RWPE2 (cell line): ENCODE results near the gene P2RX1.
A peak's percentile ranks its signal among the peaks of the same experiment; 100 is the strongest.

Source experiments
- ATAC-seq: fragments of 200-7000 bp; cut with Tn5 transposase; 3 replicates; pipeline ENCODE4 v1.9.1; 2021; ENCODE audit warnings: low read depth
- DNase-seq: peaks from one replicate; pipeline ENCODE4 v3.0.0-alpha.2; 2020; ENCODE audit warnings: low spot score
- H3K27ac ChIP-seq: fragments of 450-650 bp; 2 replicates; pipeline ENCODE4 v1.5.1; 2017; ENCODE audit warnings: mild to moderate bottlenecking; ENCODE audit not compliant: poor library complexity, severe bottlenecking
- H3K27me3 ChIP-seq: fragments of 250-450 bp; sonication (Bioruptor Pico); 2 replicates; pipeline ENCODE4 v1.5.1; 2021; ENCODE audit warnings: mild to moderate bottlenecking, moderate library complexity; ENCODE audit not compliant: insufficient read depth, poor library complexity, severe bottlenecking
- H3K36me3 ChIP-seq: fragments of 250-450 bp; sonication (Bioruptor Pico); 2 replicates; pipeline ENCODE4 v1.5.1; 2020; ENCODE audit warnings: low read depth, mild to moderate bottlenecking, moderate library complexity
- H3K4me1 ChIP-seq: fragments of 250-450 bp; sonication (Bioruptor Pico); 2 replicates; pipeline ENCODE4 v1.5.1; 2021; ENCODE audit warnings: mild to moderate bottlenecking, moderate library complexity; ENCODE audit not compliant: insufficient read depth, poor library complexity, severe bottlenecking
- H3K4me3 ChIP-seq: fragments of 250-450 bp; sonication (Bioruptor Pico); 2 replicates; pipeline ENCODE4 v1.5.1; 2021; ENCODE audit warnings: mild to moderate bottlenecking, moderate library complexity; ENCODE audit not compliant: severe bottlenecking
- H3K9me3 ChIP-seq: fragments of 250-450 bp; sonication (Bioruptor Pico); 2 replicates; pipeline ENCODE4 v1.5.1; 2021; ENCODE audit warnings: mild to moderate bottlenecking, moderate library complexity; ENCODE audit not compliant: severe bottlenecking
- CTCF ChIP-seq: fragments of 450-650 bp; IDR thresholded peaks from one replicate; pipeline ENCODE4 v1.5.1; 2017; ENCODE audit warnings: mild to moderate bottlenecking, moderate library complexity; ENCODE audit not compliant: poor library complexity, severe bottlenecking

Gene P2RX1

GRCh38 chr17:3963237-3964201 lies 47.3 kb upstream of the P2RX1 start:
- DNase-seq (peak; percentile 49), ATAC-seq (no peak)
- TF ChIP-seq CTCF = no peak
- no peaks in the 10 kb centered on the region for H3K36me3 ChIP-seq
- no peak overlapping the region for H3K27ac ChIP-seq
- peaks cover 6% of the 10 kb centered on the region for H3K4me1 ChIP-seq
- peak overlapping the region; percentile 32 for H3K4me3 ChIP-seq
- peaks cover 26% of the 10 kb centered on the region for H3K27me3 ChIP-seq
- no peaks in the 10 kb centered on the region for H3K9me3 ChIP-seq

GRCh38 chr17:3962965-3963236 lies 46.6 kb upstream of the P2RX1 start:
- peaks cover 26% of the 10 kb centered on the region for H3K27me3 ChIP-seq
- no peak overlapping the region for H3K27ac ChIP-seq
- peaks cover 6% of the 10 kb centered on the region for H3K4me1 ChIP-seq
- H3K9me3 ChIP-seq = no peaks in the 10 kb centered on the region
- no peak for DNase-seq
- TF ChIP-seq CTCF = no peak
- H3K36me3 ChIP-seq = no peaks in the 10 kb centered on the region
- no peak overlapping the region for H3K4me3 ChIP-seq
- no peak for ATAC-seq

- H3K4me1 ChIP-seq = peaks cover 6% of the 10 kb centered on the region
- peaks cover 26% of the 10 kb centered on the region for H3K27me3 ChIP-seq
- no peak overlapping the region for H3K27ac ChIP-seq
- no peaks in the 10 kb centered on the region for H3K36me3 ChIP-seq
- no peak for ATAC-seq
- H3K9me3 ChIP-seq = no peaks in the 10 kb centered on the region
- DNase-seq = no peak
- TF ChIP-seq CTCF = no peak
- H3K4me3 ChIP-seq = no peak overlapping the region
These were observed 46.1 kb upstream of the P2RX1 start for GRCh38 chr17:3962217-3962964.

- ATAC-seq = no peak
- no peak for TF ChIP-seq CTCF
- H3K27ac ChIP-seq = no peak overlapping the region
These were observed 45.3 kb upstream of the P2RX1 start for GRCh38 chr17:3961564-3962047.

More at GRCh38 chr17:3961564-3962047, 45.3 kb upstream of the P2RX1 start:
- no peaks in the 10 kb centered on the region for H3K9me3 ChIP-seq
- peaks cover 26% of the 10 kb centered on the region for H3K27me3 ChIP-seq
- H3K36me3 ChIP-seq = no peaks in the 10 kb centered on the region
- no peak overlapping the region for H3K4me3 ChIP-seq
- peaks cover 6% of the 10 kb centered on the region for H3K4me1 ChIP-seq
- no peak for DNase-seq
